HepG2 (cell line): Measurements from ENCODE around the gene KCNK10. TPM values are rescaled to one million over a fixed set of nuclear protein-coding genes. Genes with fewer than 3 reads are reported as not detected.

ENCODE experiments used
- ATAC-seq: fragments of 200-7000 bp; cut with Tn5 transposase; 3 replicates; pipeline ENCODE4 v1.9.1; 2020; ENCODE audit warnings: mild to moderate bottlenecking, moderate library complexity
- BruUV-seq: library from RNA; stranded (reverse); fragments of 400-500 nt; replicated peaks from 2 replicates; lab custom pipeline; 2021; lab: Mats Ljungman, UMichigan
- CTCF ChIA-PET: fragments of 300-600 bp; formaldehyde crosslinking; extraction: SDS; loops from one replicate; lab custom pipeline; 2021; ENCODE audit warnings: low total read pairs, inconsistent platforms, low intra/inter-chr PET ratio; lab: Yijun Ruan, JAX
- POLR2A ChIA-PET: fragments of 350-600 bp; sonication (Branson Sonifier 250); formaldehyde crosslinking; loops from one replicate; lab custom pipeline; 2020; ENCODE audit warnings: antibody characterized with exemption, inconsistent platforms; lab: Yijun Ruan, JAX
- DNase-seq: peaks from one replicate; pipeline ENCODE4 v3.0.0-alpha.2; 2015; ENCODE audit warnings: low spot score
- FAIRE-seq: peaks from 3 replicates; lab custom pipeline; 2011; peaks lifted over from hg19 to GRCh38; lab: Jason Lieb, UNC
- H2AFZ ChIP-seq: one replicate; pipeline ENCODE4 v1.6.1; 2011; ENCODE audit warnings: low read length, inconsistent platforms
- H3K27ac ChIP-seq: fragments of 300-600 bp; 3 replicates; pipeline ENCODE4 v1.8.0; 2011; ENCODE audit warnings: mixed run types, mild to moderate bottlenecking, mixed read lengths, low read length, inconsistent platforms; ENCODE audit not compliant: insufficient read depth; ENCODE audit errors: extremely low read length
- H3K27me3 ChIP-seq, 2 experiments: fragments of 200-600 bp in 1 of 2; 2 replicates in 1 of 2; 3 replicates in 1 of 2; pipeline versions ENCODE4 v1.6.0 to v1.8.0; 2011; ENCODE audit warnings: low read length in 2 of 2, mild to moderate bottlenecking in 2 of 2, moderate library complexity in 2 of 2, inconsistent platforms in 1 of 2; ENCODE audit not compliant: insufficient read depth in 2 of 2, control insufficient read depth in 1 of 2
- H3K36me3 ChIP-seq, 2 experiments: fragments of 200-600 bp in 1 of 2; replicated peaks in 1 of 2; 2 replicates in 1 of 2; 3 replicates in 1 of 2; pipeline versions ENCODE4 v1.5.1 to v1.8.0; 2011; ENCODE audit warnings: low read length in 2 of 2, inconsistent platforms in 1 of 2; ENCODE audit not compliant: insufficient read depth in 2 of 2, control insufficient read depth in 1 of 2
- H3K4me1 ChIP-seq: 2 replicates; pipeline ENCODE4 v1.5.1; 2012; ENCODE audit warnings: low read length, inconsistent platforms; ENCODE audit not compliant: insufficient read depth
- H3K4me2 ChIP-seq: 2 replicates; pipeline ENCODE4 v1.6.0; 2011; ENCODE audit warnings: low read depth, low read length, inconsistent platforms
- H3K4me3 ChIP-seq, 3 experiments: fragments of 200-600 bp in 1 of 3; sonication (generic), shearing (Covaris generic) in 1 of 3; replicated peaks in 1 of 3; 2 replicates each; pipeline ENCODE4 v1.5.1; 2011 to 2016; ENCODE audit warnings: low read length in 3 of 3, inconsistent platforms in 2 of 3, low read depth in 2 of 3, mild to moderate bottlenecking in 2 of 3, control low read depth in 1 of 3, mixed read lengths in 1 of 3; ENCODE audit not compliant: insufficient read depth in 1 of 3
- H3K79me2 ChIP-seq: one replicate; pipeline ENCODE4 v1.6.1; 2011; ENCODE audit warnings: low read length, inconsistent platforms; ENCODE audit not compliant: insufficient read depth
- H3K9ac ChIP-seq: 2 replicates; pipeline ENCODE4 v1.6.0; 2011; ENCODE audit warnings: mild to moderate bottlenecking, low read depth, low read length, inconsistent platforms; ENCODE audit not compliant: insufficient read depth
- H3K9me3 ChIP-seq: 2 replicates; pipeline ENCODE4 v1.5.1; 2012; ENCODE audit warnings: mild to moderate bottlenecking, low read length
- H4K20me1 ChIP-seq: 2 replicates; pipeline ENCODE4 v1.6.0; 2011; ENCODE audit warnings: inconsistent platforms, mild to moderate bottlenecking, low read length, moderate library complexity; ENCODE audit not compliant: insufficient read depth
- ISL2 ChIP-seq: sonication (generic); formaldehyde crosslinking; IDR thresholded peaks from 2 replicates; pipeline ENCODE4 v1.5.0; 2020; ENCODE audit warnings: missing genetic modification reagents
- MIXL1 ChIP-seq: IDR thresholded peaks from 2 replicates; pipeline ENCODE4 v1.6.1; 2016
- PLRG1 ChIP-seq: fragments of 450-650 bp; conservative IDR thresholded peaks from 2 replicates; pipeline ENCODE4 v1.6.1; 2016
- POLR2AphosphoS5 ChIP-seq: IDR thresholded peaks from 2 replicates; pipeline ENCODE4 v1.6.1; 2012; ENCODE audit warnings: low read depth, low read length
- RFX5 ChIP-seq: IDR thresholded peaks from 2 replicates; pipeline ENCODE4 v1.6.1; 2011; ENCODE audit warnings: low read depth, low read length, improper control_type of control experiment
- SAP130 ChIP-seq: IDR thresholded peaks from 2 replicates; pipeline ENCODE4 v1.6.1; 2016; ENCODE audit warnings: low read depth
- SMARCC2 ChIP-seq: fragments of 450-650 bp; IDR thresholded peaks from 2 replicates; pipeline ENCODE4 v1.6.1; 2017; ENCODE audit warnings: antibody characterized with exemption, mild to moderate bottlenecking
- U2AF1 ChIP-seq: fragments of 200-400 bp; formaldehyde crosslinking; optimal IDR thresholded peaks from 2 replicates; pipeline ENCODE3; 2017; ENCODE audit warnings: mild to moderate bottlenecking, low read depth, low read length
- ZC3H13 ChIP-seq: sonication (generic); formaldehyde crosslinking; IDR thresholded peaks from 2 replicates; pipeline ENCODE4 v1.8.1; 2023; ENCODE audit warnings: mild to moderate bottlenecking, missing genetic modification reagents, moderate library complexity
- ZMYM4 ChIP-seq: sonication (generic); formaldehyde crosslinking; IDR thresholded peaks from 2 replicates; pipeline ENCODE4 v1.8.1; 2023; ENCODE audit warnings: mild to moderate bottlenecking, missing genetic modification reagents
- ZNF33B ChIP-seq: sonication (generic); formaldehyde crosslinking; IDR thresholded peaks from 2 replicates; pipeline ENCODE4 v1.5.1; 2020; ENCODE audit warnings: mild to moderate bottlenecking, missing genetic modification reagents
- ZNF432 ChIP-seq: sonication (generic); formaldehyde crosslinking; IDR thresholded peaks from 2 replicates; pipeline ENCODE4 v1.5.0; 2020; ENCODE audit warnings: missing genetic modification reagents, mild to moderate bottlenecking, borderline replicate concordance
- ZSCAN30 ChIP-seq: sonication (generic); formaldehyde crosslinking; IDR thresholded peaks from 2 replicates; pipeline ENCODE4 v1.5.0; 2020; ENCODE audit warnings: mild to moderate bottlenecking, missing genetic modification reagents
- WGBS: methylation state at CpG from one replicate; pipeline ENCODE4 v1.1.6; 2017; ENCODE audit warnings: low lambda C conversion rate; 5-methylcytosine and 5-hydroxymethylcytosine counted together
- in situ Hi-C: cut with HindIII; loops from 2 replicates; pipeline ENCODE4 v1.10.0; 2017; ENCODE audit warnings: low pct_unique_long_range_greater_than_20kb; ENCODE audit not compliant: extremely low pct_ligation_motif_present
- intact Hi-C: fragments of 100-400 bp; cut with micrococcal nuclease; formaldehyde crosslinking; loops from one replicate; pipeline ENCODE4 v1.10.0; 2022; ENCODE audit not compliant: unreplicated experiment
- polyA plus RNA-seq, 8 experiments: library from polyadenylated mRNA; depleted of rRNA in 3 of 8; stranded (reverse) in 7 of 8; unstranded in 1 of 8; fragments of >200 nt; fragmentation: Illumina TruSeq in 4 of 8; extraction: Trizol in 4 of 8; gene quantifications; 2 replicates each; pipeline versions ENCODE4 v1.2.1 to v1.2.3, GENCODE V29; 2011 to 2016; ENCODE audit warnings: low read depth in 4 of 8, missing spikeins in 1 of 8, mixed read lengths in 1 of 8; ENCODE audit not compliant: insufficient read depth in 1 of 8
- total RNA-seq, 5 experiments: library from RNA; depleted of rRNA; stranded (reverse); fragments of >200 nt; fragmentation: Illumina TruSeq; extraction: Trizol; gene quantifications; 2 replicates each; pipeline ENCODE4 v1.2.3, GENCODE V29; 2016; ENCODE audit warnings: low read depth in 1 of 5
- TF ChIP-seq, protein P1 (sequence below): sonication (generic); formaldehyde crosslinking; IDR thresholded peaks from 2 replicates; pipeline ENCODE4 v1.9.0; 2021; ENCODE audit warnings: missing genetic modification reagents, mild to moderate bottlenecking, borderline replicate concordance
- TF ChIP-seq, protein P2 (sequence below): IDR thresholded peaks from 2 replicates; pipeline ENCODE4 v1.6.1; 2016; ENCODE audit warnings: mild to moderate bottlenecking
- TF ChIP-seq, protein P3 (sequence below), 2 experiments: sonication (generic) in 1 of 2; formaldehyde crosslinking in 1 of 2; IDR thresholded peaks; 2 replicates each; pipeline versions ENCODE4 v1.4.0 to v1.6.1; 2018 to 2020; ENCODE audit warnings: missing genetic modification reagents in 2 of 2, borderline replicate concordance in 1 of 2, low read depth in 1 of 2, mild to moderate bottlenecking in 1 of 2, missing biosample characterization in 1 of 2
- TF ChIP-seq, protein P4 (sequence below): sonication (generic); formaldehyde crosslinking; IDR thresholded peaks from 2 replicates; pipeline ENCODE4 v1.4.0; 2020; ENCODE audit warnings: missing genetic modification reagents

The KCNK10 gene
- total and polyA plus RNA-seq, 2 of the 13 experiments (the other 11 are each of a cell fraction or from before 2014, with no cell fraction given): not detected

DNA sequence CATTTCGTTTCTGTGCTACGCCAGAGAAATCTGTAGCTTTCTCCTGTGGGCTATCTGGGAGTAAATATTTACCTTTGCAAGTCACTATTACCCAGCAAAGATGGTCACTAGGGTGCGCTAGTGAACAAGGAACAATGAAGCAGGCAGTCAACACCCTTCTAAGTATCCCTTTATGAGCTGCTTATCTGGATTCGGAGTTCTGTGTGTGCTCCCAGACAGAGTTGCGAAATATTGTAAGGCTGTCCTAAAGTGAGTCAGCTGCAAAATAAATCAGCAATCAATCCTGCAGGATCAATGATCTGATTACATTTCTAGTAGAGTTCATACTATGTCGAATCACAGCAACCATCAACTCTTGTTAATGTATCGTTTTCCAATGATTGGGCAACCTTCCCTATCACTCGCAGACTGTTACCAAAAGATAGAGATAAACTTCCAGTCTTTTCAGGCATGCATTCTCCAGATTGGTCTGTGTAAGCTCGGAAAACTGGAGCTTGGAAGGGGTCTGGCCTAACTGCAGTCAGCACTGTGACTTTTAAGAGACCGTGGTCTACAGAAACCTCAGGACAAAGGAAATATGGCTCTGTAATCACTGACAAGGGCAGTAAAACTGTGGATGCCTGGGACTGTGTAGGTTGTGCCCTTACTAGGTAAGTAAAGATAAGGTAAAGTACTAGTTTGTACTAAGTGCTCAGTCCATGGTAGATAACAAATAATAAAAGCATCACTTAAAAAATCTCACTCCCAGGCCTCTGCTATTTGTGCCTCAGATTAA is 133.5 kb downstream of the KCNK10 start:
- H3K36me3 ChIP-seq: no peaks in the 10 kb centered on the region
- ATAC-seq (peak; percentile 97), DNase-seq (peak; percentile 81), FAIRE-seq (peak; percentile 91)
- H3K4me2 ChIP-seq: peak overlapping the region; percentile 88
- intact Hi-C loops: loop anchor here (1.0 to 5.0 kb wide), 5 partner anchors 45 to 248 kb away; partner anchors contain the start of gene SPATA7
- H2AFZ ChIP-seq: peak overlapping the region; percentile 49
- in situ Hi-C loops: no loop called here
- WGBS: 2% methylated on average over 10 of the region's 10 CpGs
- H3K9ac ChIP-seq: no peak overlapping the region
- peaks cover 1 to 15% of the 10 kb centered on the region in 2 experiments; a peak in 2 of 5 replicates for H3K27me3 ChIP-seq
- ChIA-PET POLR2A (no interaction called here), CTCF (interaction anchor here (1.4 kb wide), 1 partner anchor 44 kb away, joined by 7 read pairs; no protein-coding TSS in a partner anchor)
- no TSS peak for BruUV-seq
- H4K20me1 ChIP-seq: no peaks in the 10 kb centered on the region
- no peaks in the 10 kb centered on the region for H3K9me3 ChIP-seq
- no peaks in the 10 kb centered on the region for H3K79me2 ChIP-seq
- H3K27ac ChIP-seq: no peak overlapping the region
- peak overlapping the region in 2 of 3 experiments; percentile 30 to 61; a peak in 4 of 6 replicates for H3K4me3 ChIP-seq
- peaks cover 13% of the 10 kb centered on the region for H3K4me1 ChIP-seq
- no peak for TF ChIP-seq RFX5
- TF ChIP-seq, protein P1, sequence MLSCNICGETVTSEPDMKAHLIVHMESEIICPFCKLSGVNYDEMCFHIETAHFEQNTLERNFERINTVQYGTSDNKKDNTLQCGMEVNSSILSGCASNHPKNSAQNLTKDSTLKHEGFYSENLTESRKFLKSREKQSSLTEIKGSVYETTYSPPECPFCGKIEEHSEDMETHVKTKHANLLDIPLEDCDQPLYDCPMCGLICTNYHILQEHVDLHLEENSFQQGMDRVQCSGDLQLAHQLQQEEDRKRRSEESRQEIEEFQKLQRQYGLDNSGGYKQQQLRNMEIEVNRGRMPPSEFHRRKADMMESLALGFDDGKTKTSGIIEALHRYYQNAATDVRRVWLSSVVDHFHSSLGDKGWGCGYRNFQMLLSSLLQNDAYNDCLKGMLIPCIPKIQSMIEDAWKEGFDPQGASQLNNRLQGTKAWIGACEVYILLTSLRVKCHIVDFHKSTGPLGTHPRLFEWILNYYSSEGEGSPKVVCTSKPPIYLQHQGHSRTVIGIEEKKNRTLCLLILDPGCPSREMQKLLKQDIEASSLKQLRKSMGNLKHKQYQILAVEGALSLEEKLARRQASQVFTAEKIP: no peak
- TF ChIP-seq, protein P2, sequence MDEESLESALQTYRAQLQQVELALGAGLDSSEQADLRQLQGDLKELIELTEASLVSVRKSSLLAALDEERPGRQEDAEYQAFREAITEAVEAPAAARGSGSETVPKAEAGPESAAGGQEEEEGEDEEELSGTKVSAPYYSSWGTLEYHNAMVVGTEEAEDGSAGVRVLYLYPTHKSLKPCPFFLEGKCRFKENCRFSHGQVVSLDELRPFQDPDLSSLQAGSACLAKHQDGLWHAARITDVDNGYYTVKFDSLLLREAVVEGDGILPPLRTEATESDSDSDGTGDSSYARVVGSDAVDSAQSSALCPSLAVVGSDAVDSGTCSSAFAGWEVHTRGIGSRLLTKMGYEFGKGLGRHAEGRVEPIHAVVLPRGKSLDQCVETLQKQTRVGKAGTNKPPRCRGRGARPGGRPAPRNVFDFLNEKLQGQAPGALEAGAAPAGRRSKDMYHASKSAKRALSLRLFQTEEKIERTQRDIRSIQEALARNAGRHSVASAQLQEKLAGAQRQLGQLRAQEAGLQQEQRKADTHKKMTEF (CRISPR knock-in tag): 0 out of 2 replicates have a peak, but pooled peaks have one; percentile 41
- TF ChIP-seq ZNF33B (CRISPR knock-in tag): no peak
- no peak for TF ChIP-seq SAP130 (CRISPR knock-in tag)
- 0 out of 2 replicates have a peak, but pooled peaks have one; percentile 26 for TF ChIP-seq MIXL1 (CRISPR knock-in tag)
- no peak for TF ChIP-seq SMARCC2
- TF ChIP-seq U2AF1: no peak
- TF ChIP-seq ZNF432 (CRISPR knock-in tag): no peak
- TF ChIP-seq, protein P3, sequence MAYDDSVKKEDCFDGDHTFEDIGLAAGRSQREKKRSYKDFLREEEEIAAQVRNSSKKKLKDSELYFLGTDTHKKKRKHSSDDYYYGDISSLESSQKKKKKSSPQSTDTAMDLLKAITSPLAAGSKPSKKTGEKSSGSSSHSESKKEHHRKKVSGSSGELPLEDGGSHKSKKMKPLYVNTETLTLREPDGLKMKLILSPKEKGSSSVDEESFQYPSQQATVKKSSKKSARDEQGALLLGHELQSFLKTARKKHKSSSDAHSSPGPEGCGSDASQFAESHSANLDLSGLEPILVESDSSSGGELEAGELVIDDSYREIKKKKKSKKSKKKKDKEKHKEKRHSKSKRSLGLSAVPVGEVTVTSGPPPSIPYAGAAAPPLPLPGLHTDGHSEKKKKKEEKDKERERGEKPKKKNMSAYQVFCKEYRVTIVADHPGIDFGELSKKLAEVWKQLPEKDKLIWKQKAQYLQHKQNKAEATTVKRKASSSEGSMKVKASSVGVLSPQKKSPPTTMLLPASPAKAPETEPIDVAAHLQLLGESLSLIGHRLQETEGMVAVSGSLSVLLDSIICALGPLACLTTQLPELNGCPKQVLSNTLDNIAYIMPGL (CRISPR knock-in tag; IDR thresholded peaks at IDR 0.05; ENCODE audit: borderline replicate concordance in 1 of 2, low read depth in 1 of 2): peak in 1 of 2 experiments; percentile 64; a peak in 1 of 4 replicates
- TF ChIP-seq, protein P4, sequence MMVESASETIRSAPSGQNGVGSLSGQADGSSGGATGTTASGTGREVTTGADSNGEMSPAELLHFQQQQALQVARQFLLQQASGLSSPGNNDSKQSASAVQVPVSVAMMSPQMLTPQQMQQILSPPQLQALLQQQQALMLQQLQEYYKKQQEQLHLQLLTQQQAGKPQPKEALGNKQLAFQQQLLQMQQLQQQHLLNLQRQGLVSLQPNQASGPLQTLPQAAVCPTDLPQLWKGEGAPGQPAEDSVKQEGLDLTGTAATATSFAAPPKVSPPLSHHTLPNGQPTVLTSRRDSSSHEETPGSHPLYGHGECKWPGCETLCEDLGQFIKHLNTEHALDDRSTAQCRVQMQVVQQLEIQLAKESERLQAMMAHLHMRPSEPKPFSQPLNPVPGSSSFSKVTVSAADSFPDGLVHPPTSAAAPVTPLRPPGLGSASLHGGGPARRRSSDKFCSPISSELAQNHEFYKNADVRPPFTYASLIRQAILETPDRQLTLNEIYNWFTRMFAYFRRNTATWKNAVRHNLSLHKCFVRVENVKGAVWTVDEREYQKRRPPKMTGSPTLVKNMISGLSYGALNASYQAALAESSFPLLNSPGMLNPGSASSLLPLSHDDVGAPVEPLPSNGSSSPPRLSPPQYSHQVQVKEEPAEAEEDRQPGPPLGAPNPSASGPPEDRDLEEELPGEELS (CRISPR knock-in tag): 0 out of 2 replicates have a peak, but pooled peaks have one; percentile 20
- TF ChIP-seq ISL2: no peak
- no peak for TF ChIP-seq ZC3H13 (CRISPR knock-in tag)
- no peak for TF ChIP-seq ZSCAN30 (CRISPR knock-in tag)
- TF ChIP-seq ZMYM4 (CRISPR knock-in tag): peak; percentile 52; the same call in 1 of the 2 replicates
- TF ChIP-seq PLRG1: no peak
- TF ChIP-seq POLR2AphosphoS5: no peak
